Activated naive CD8-positive, alpha-beta T cell treated with anti-CD3 and anti-CD28 coated beads, Interleukin-2, amount 10 ng/mL, durations not matched to agents 7 days and 5 days (primary cell): ENCODE results near the gene LRRC8B. TPM values are rescaled to one million over a fixed set of nuclear protein-coding genes. Genes with fewer than 3 reads are reported as not detected.

Experiments used
- ATAC-seq: fragments of 150-1000 bp; cut with Tn5 transposase; one replicate; pipeline ENCODE4 v1.10.0; 2021; ENCODE audit warnings: low read depth, moderate library complexity
- POLR2A ChIA-PET: fragments of 350-600 bp; sonication (Branson Sonifier 250); formaldehyde crosslinking; loops from one replicate; lab custom pipeline; 2021; ENCODE audit warnings: antibody characterized with exemption; lab: Charles Lee
- DNase-seq: peaks from one replicate; pipeline ENCODE4 v3.0.0; 2021
- H3K27ac Mint-ChIP-seq: one replicate; pipeline ENCODE4 v1.8.0; 2022; ENCODE audit warnings: mild to moderate bottlenecking, mixed read lengths
- H3K27me3 Mint-ChIP-seq: one replicate; pipeline ENCODE4 v1.8.0; 2022; ENCODE audit warnings: mild to moderate bottlenecking, moderate library complexity, mixed read lengths
- H3K36me3 Mint-ChIP-seq: one replicate; pipeline ENCODE4 v1.8.0; 2021; ENCODE audit warnings: mild to moderate bottlenecking, mixed read lengths
- H3K4me1 Mint-ChIP-seq: one replicate; pipeline ENCODE4 v1.8.0; 2021; ENCODE audit warnings: mixed read lengths
- H3K4me3 Mint-ChIP-seq: one replicate; pipeline ENCODE4 v1.8.0; 2022; ENCODE audit warnings: mild to moderate bottlenecking, moderate library complexity, mixed read lengths
- H3K9me3 Mint-ChIP-seq: one replicate; pipeline ENCODE4 v1.8.0; 2021; ENCODE audit warnings: mixed read lengths
- total RNA-seq, 2 experiments: library from RNA; stranded (reverse); gene quantifications; one replicate each; pipeline ENCODE4 v1.2.3, GENCODE V29; 2021

Gene LRRC8B
- 10 to 100 TPM; 12.8 to 13.9 TPM for total RNA-seq

DNA sequence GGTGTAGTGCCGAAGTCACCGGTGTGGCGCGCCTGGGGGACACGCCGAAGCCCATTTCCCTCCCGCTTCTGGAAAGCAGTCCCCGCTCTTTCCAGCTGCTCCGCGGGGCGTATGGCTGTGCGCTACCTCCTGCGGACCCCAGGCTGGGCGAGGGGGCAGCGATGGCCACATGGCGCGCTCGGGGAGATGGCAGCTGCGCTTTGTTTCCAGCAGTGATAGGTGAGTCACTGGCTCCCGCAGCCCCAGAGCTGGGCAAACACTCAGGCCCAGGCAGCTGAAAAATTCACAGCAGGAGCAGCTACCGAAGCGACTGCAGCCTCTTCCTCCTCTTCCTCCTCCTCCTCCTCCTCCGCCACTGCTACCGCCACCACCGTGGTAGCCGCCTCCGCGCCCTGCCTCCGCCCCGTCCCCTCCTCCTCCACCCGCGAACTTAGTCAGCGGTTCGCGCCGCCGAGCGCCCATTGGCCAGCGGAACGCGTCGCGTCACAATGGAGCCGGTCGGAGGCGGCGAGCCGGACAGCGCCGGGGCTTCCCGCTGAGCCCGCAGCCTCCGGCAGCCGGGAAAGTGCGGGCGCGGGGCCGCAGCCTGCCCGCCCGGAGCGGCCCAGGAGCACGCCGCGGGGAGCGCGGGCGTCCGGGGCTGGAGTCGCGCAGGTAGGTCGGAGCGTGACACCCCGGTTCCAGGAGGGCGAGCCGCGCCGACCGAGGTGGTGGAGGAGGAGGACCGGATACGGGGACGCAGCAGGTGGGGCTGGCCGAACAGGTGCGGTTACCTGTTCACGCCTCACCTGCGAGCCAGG, at the start of gene LRRC8B:
Gene LRRC8B, plus strand, starts transcription at position 461 of the 800 bp plus-strand sequence. CDS start 57,822 bp downstream, outside the sequence.
- ATAC-seq (peak; percentile 88), DNase-seq (peak; percentile 91)
- Mint-ChIP-seq H3K9me3 (no peaks in the 10 kb centered on the region), H3K27ac (peak within 1 kb of the TSS; percentile 89), H3K27me3 (no peaks in the 10 kb centered on the region), H3K4me3 (no peak within 1 kb of the TSS), H3K36me3 (peaks cover 9% of the 10 kb centered on the region), H3K4me1 (peaks cover 19% of the 10 kb centered on the region)
- POLR2A ChIA-PET, result interaction anchor here (0.7 to 2.1 kb wide), 6 partner anchors 37 to 296 kb away, joined by 3 to 12 read pairs (median 4); partner anchors contain the start of gene LRRC8D

DNA sequence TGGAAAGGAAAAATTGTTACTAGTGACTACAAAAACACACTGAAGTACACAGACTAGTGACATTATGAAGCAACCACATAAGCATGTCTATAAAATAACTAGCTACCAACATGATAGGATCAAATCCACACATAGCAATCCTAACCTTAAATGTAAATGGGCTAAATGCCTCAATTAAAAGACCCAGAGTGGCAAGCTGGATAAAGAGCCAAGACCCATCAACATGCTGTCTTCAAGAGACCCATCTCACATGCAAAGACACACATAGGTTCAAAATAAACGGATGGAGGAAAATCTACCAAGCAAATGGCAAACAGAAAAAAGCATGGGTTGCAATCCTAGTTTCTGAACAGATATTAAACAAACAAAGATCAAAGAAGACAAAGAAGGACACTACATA, 49.4 kb upstream of the LRRC8B start:
- H3K9me3 Mint-ChIP-seq, result peaks cover 34% of the 10 kb centered on the region
- DNase-seq (no peak), ATAC-seq (no peak)
- no peak overlapping the region for H3K4me3 Mint-ChIP-seq
- H3K36me3 Mint-ChIP-seq, result peaks cover 34% of the 10 kb centered on the region
- peaks cover 4% of the 10 kb centered on the region for H3K4me1 Mint-ChIP-seq
- no peak overlapping the region for H3K27ac Mint-ChIP-seq
- POLR2A ChIA-PET, result no interaction called here
- peaks cover 18% of the 10 kb centered on the region for H3K27me3 Mint-ChIP-seq

DNA sequence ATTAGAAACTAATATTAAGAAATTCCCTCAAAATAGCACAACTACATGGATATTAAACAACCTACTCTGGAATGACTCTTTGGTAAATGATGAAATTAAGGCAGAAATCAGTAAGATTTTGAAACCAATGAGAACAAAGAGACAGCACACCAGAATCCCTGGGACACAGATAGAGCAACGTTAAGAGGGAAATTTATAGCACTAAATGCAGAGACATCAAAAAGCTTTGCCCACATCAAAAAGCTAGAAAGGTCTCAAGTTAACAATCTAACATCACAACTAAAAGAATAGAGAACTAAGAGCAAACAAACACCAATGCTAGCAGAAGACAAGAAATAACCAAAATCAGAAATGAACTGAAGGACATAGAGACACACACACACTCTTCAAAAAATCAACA, 48.6 kb upstream of the LRRC8B start:
- ATAC-seq (no peak), DNase-seq (no peak)
- no peak overlapping the region for H3K4me3 Mint-ChIP-seq
- H3K27ac Mint-ChIP-seq, result no peak overlapping the region
- peaks cover 34% of the 10 kb centered on the region for H3K36me3 Mint-ChIP-seq
- POLR2A ChIA-PET, result no interaction called here
- peaks cover 4% of the 10 kb centered on the region for H3K4me1 Mint-ChIP-seq
- peaks cover 17% of the 10 kb centered on the region for H3K27me3 Mint-ChIP-seq
- peaks cover 36% of the 10 kb centered on the region for H3K9me3 Mint-ChIP-seq

DNA sequence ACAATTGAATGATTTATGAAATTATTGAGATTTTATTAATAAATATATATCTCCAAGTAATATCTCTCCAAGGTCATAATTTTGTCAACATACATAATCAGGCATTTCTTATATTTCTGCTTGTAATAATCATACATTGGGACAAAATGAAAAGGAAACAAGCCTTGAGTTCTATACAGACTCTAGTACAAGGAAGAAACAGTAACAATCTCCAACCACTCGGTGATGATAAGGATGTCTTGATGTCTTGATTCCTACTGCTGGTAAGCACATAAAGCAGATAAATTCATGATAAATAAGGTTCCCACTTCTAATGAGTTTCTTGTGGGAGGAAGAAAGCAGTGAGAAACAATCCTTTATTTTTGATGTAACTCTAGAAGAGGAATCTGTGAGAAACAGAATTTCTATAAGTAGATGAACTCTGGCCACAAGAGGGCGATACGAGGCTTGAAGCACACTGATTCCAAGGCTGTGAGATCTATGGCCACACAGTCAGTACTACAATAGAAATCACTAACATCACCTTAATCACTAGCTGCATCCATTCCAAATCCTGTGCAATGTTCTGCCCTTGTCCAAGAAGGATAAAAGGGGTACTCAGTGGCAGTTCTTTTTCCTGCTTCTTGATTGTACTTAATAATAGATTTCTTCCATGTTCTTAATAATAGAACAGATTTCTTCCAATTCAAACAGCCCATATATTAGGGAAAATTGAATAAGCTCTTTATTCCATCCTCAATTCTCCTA, 41.4 kb upstream of the LRRC8B start:
- Mint-ChIP-seq H3K4me3 (no peak overlapping the region), H3K4me1 (peaks cover 15% of the 10 kb centered on the region), H3K9me3 (peaks cover 16% of the 10 kb centered on the region), H3K27ac (no peak overlapping the region), H3K27me3 (peaks cover 2% of the 10 kb centered on the region), H3K36me3 (peaks cover 8% of the 10 kb centered on the region)
- DNase-seq (peak; percentile 45), ATAC-seq (peak; percentile 86)
- POLR2A ChIA-PET, result no interaction called here

- POLR2A ChIA-PET, result no interaction called here
- ATAC-seq, result no peak
- H3K4me3 Mint-ChIP-seq, result no peak overlapping the region
These were observed 40.9 kb upstream of the LRRC8B start for GRCh38 chr1:89483757-89484077.

GRCh38 chr1:89484092-89485038, 40.3 kb upstream of the LRRC8B start:
- H3K4me3 Mint-ChIP-seq, result no peak overlapping the region
- no peak overlapping the region for H3K27ac Mint-ChIP-seq
- peaks cover 23% of the 10 kb centered on the region for H3K4me1 Mint-ChIP-seq
- peaks cover 8% of the 10 kb centered on the region for H3K36me3 Mint-ChIP-seq
- peaks cover 14% of the 10 kb centered on the region for H3K9me3 Mint-ChIP-seq
- H3K27me3 Mint-ChIP-seq, result no peaks in the 10 kb centered on the region
- no peak for DNase-seq
- POLR2A ChIA-PET, result no interaction called here
- ATAC-seq, result no peak

More at GRCh38 chr1:89483757-89484077, 40.9 kb upstream of the LRRC8B start:
- peaks cover 8% of the 10 kb centered on the region for H3K36me3 Mint-ChIP-seq
- no peak overlapping the region for H3K27ac Mint-ChIP-seq
- H3K4me1 Mint-ChIP-seq, result peaks cover 19% of the 10 kb centered on the region
- H3K27me3 Mint-ChIP-seq, result no peaks in the 10 kb centered on the region
- no peak for DNase-seq
- H3K9me3 Mint-ChIP-seq, result peaks cover 14% of the 10 kb centered on the region

DNA sequence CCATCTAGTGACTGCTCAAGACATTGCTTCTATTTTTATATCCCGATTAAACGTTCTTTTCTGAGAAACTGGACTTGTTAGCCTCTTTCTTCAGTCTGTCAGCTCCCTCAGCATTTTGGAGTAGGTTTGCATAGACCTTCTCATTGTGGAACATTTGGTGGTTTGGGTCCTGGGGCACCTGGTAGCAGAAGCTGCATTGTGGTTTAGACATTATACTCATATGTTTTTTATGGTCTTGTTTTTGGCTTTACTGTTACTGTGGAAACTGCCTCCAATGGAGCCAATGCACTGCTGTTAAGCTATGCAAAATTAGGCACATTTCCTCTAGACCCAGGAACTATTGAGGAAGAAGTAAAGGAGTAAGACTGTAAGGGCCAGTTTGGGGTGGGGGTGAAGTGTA, 36.7 kb upstream of the LRRC8B start:
- H3K27ac Mint-ChIP-seq, result no peak overlapping the region
- peaks cover 8% of the 10 kb centered on the region for H3K9me3 Mint-ChIP-seq
- POLR2A ChIA-PET, result interaction anchor here (1.1 kb wide), 1 partner anchor 36 kb away, joined by 3 read pairs; the partner anchor contains the start of gene LRRC8B
- peaks cover 22% of the 10 kb centered on the region for H3K4me1 Mint-ChIP-seq
- DNase-seq (no peak), ATAC-seq (peak; percentile 38)
- H3K27me3 Mint-ChIP-seq, result no peaks in the 10 kb centered on the region
- H3K36me3 Mint-ChIP-seq, result peaks cover 4% of the 10 kb centered on the region
- H3K4me3 Mint-ChIP-seq, result no peak overlapping the region

DNA sequence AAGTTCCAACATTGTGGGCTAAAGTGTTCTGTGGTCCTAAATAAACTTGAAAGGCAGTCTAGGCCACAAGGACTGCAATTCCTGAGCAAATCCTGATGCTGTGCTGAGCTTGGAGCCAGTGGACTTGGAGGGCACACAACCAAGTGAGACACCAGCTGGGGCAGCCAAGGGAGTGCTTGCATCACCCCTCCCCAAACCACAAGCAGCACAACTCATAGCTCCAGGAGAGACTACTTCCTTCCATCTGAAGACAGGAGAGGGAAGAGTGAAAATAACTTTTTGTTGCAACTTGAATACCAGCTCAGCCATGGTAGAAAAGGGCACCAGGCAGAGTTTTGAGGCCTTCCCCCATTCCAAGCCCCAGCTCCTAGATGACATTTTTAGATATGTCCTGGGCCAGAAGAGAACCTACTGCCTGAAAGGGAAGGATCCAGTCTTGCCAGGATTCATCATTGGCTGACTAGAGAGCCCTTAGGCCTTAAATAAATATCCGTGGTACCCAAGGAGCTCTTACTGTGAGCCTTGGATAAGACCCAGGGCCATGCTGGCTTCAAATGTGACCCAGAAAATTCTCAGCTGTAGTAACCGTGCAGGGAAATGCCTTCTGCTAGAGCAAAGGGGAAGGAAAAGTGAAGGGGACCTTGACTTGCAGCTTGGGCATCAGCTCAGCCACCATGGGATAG, 35.4 kb upstream of the LRRC8B start:
- no peak overlapping the region for H3K4me3 Mint-ChIP-seq
- no peaks in the 10 kb centered on the region for H3K27me3 Mint-ChIP-seq
- peaks cover 14% of the 10 kb centered on the region for H3K9me3 Mint-ChIP-seq
- peaks cover 15% of the 10 kb centered on the region for H3K4me1 Mint-ChIP-seq
- DNase-seq (no peak), ATAC-seq (no peak)
- H3K27ac Mint-ChIP-seq, result no peak overlapping the region
- peaks cover 6% of the 10 kb centered on the region for H3K36me3 Mint-ChIP-seq
- POLR2A ChIA-PET, result no interaction called here

GRCh38 chr1:89490389-89490788, 34.2 kb upstream of the LRRC8B start:
- Mint-ChIP-seq H3K27me3 (no peaks in the 10 kb centered on the region), H3K9me3 (peaks cover 14% of the 10 kb centered on the region), H3K4me3 (no peak overlapping the region), H3K4me1 (peaks cover 15% of the 10 kb centered on the region), H3K36me3 (peaks cover 6% of the 10 kb centered on the region), H3K27ac (no peak overlapping the region)
- no peak for ATAC-seq
- POLR2A ChIA-PET, result no interaction called here
- no peak for DNase-seq

DNA sequence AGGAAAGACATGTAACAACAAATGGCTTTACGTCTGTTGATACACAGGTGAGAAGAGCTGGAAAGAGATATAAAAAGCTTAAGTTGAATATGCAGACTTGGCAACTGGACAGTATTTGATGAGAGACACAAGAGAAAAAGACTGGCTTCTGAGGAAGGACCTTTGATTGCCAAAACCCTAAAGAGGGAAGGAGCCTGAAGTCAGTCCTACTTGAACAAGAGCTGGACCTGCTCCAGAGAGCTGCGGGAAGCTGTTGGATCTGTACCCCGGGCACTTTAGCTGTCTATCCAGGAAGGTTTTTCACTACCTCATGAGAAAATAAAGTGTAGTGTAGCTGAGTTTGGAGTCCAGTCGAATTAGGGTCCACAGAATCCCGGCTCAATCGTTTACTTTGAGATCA, 25.3 kb upstream of the LRRC8B start:
- H3K27me3 Mint-ChIP-seq, result peaks cover 8% of the 10 kb centered on the region
- POLR2A ChIA-PET, result no interaction called here

GRCh38 chr1:89502042-89502441, 22.6 kb upstream of the LRRC8B start:
- Mint-ChIP-seq H3K4me1 (no peaks in the 10 kb centered on the region), H3K4me3 (no peak overlapping the region), H3K27ac (no peak overlapping the region), H3K27me3 (peaks cover 17% of the 10 kb centered on the region), H3K9me3 (no peaks in the 10 kb centered on the region), H3K36me3 (no peaks in the 10 kb centered on the region)
- POLR2A ChIA-PET, result no interaction called here
- no peak for ATAC-seq
- DNase-seq, result no peak

More for the DNA sequence above, 25.3 kb upstream of the LRRC8B start:
- Mint-ChIP-seq H3K27ac (no peak overlapping the region), H3K4me1 (no peaks in the 10 kb centered on the region), H3K4me3 (no peak overlapping the region), H3K9me3 (no peaks in the 10 kb centered on the region), H3K36me3 (no peaks in the 10 kb centered on the region)
- ATAC-seq (no peak), DNase-seq (no peak)

GRCh38 chr1:89502895-89503294, 21.7 kb upstream of the LRRC8B start:
- peaks cover 17% of the 10 kb centered on the region for H3K27me3 Mint-ChIP-seq
- no peak overlapping the region for H3K4me3 Mint-ChIP-seq
- H3K9me3 Mint-ChIP-seq, result peaks cover under 1% of the 10 kb centered on the region
- POLR2A ChIA-PET, result no interaction called here
- H3K4me1 Mint-ChIP-seq, result no peaks in the 10 kb centered on the region
- DNase-seq (no peak), ATAC-seq (no peak)
- H3K36me3 Mint-ChIP-seq, result no peaks in the 10 kb centered on the region
- no peak overlapping the region for H3K27ac Mint-ChIP-seq
